ENCODE results near the gene BAZ1B.

The BAZ1B gene

DNA sequence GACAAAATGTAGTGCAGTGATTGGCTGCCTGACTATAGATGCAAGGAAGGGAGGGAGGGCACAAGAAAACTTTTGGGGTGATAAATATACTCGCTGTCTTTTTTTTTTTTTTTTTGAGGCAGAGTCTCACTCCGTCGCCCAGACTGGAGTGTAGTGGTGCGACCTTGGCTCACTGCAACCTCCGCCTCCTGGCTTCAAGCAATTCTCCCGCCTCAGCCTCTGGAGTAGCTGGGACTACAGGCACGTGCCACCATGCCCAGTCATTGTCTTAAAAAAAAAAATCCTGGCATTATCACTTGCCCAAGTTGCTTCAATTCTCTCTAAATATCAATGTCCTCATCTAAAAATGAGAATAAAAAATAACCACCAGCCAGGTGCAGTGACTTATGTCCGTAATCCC, 96.1 kb downstream of the BAZ1B start:
- H3K27me3 ChIP-seq (ENCODE audit: insufficient read depth, low read length): peaks cover 6% of the 10 kb centered on the region; the same call in 1 of the 2 replicates
- no peak overlapping the region for H3K27ac ChIP-seq (ENCODE audit: low read depth, low read length, poor library complexity, severe bottlenecking)
- H4K20me1 ChIP-seq (ENCODE audit: insufficient read depth, low read length): no peaks in the 10 kb centered on the region
- no peaks in the 10 kb centered on the region for H3K79me2 ChIP-seq (ENCODE audit: insufficient read depth, low read length)
- H3K4me2 ChIP-seq (ENCODE audit: low read length): no peak overlapping the region
- no peaks in the 10 kb centered on the region for H3F3A ChIP-seq (ENCODE audit: insufficient read depth, low read length)
- TF ChIP-seq EZH2 (IDR thresholded peaks at IDR 0.05; ENCODE audit: borderline replicate concordance, low read length): no peak
- TF ChIP-seq, protein P1, sequence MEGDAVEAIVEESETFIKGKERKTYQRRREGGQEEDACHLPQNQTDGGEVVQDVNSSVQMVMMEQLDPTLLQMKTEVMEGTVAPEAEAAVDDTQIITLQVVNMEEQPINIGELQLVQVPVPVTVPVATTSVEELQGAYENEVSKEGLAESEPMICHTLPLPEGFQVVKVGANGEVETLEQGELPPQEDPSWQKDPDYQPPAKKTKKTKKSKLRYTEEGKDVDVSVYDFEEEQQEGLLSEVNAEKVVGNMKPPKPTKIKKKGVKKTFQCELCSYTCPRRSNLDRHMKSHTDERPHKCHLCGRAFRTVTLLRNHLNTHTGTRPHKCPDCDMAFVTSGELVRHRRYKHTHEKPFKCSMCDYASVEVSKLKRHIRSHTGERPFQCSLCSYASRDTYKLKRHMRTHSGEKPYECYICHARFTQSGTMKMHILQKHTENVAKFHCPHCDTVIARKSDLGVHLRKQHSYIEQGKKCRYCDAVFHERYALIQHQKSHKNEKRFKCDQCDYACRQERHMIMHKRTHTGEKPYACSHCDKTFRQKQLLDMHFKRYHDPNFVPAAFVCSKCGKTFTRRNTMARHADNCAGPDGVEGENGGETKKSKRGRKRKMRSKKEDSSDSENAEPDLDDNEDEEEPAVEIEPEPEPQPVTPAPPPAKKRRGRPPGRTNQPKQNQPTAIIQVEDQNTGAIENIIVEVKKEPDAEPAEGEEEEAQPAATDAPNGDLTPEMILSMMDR (IDR thresholded peaks at IDR 0.05; ENCODE audit: low read length): no peak
- peaks cover 5% of the 10 kb centered on the region for H3K4me1 ChIP-seq (ENCODE audit: insufficient read depth, low read length, severe bottlenecking)
- H3K9me3 ChIP-seq (ENCODE audit: low read length): no peaks in the 10 kb centered on the region
- no peak overlapping the region for H3K4me3 ChIP-seq (ENCODE audit: low read depth, low read length, poor library complexity, severe bottlenecking)
- H2AFZ ChIP-seq (ENCODE audit: low read length): no peak overlapping the region
- no peaks in the 10 kb centered on the region for H3K9me2 ChIP-seq (ENCODE audit: low read depth, low read length)
- H3K9ac ChIP-seq (ENCODE audit: low read length): no peak overlapping the region
- no peaks in the 10 kb centered on the region for H3K36me3 ChIP-seq (ENCODE audit: insufficient read depth, low read length)

DNA sequence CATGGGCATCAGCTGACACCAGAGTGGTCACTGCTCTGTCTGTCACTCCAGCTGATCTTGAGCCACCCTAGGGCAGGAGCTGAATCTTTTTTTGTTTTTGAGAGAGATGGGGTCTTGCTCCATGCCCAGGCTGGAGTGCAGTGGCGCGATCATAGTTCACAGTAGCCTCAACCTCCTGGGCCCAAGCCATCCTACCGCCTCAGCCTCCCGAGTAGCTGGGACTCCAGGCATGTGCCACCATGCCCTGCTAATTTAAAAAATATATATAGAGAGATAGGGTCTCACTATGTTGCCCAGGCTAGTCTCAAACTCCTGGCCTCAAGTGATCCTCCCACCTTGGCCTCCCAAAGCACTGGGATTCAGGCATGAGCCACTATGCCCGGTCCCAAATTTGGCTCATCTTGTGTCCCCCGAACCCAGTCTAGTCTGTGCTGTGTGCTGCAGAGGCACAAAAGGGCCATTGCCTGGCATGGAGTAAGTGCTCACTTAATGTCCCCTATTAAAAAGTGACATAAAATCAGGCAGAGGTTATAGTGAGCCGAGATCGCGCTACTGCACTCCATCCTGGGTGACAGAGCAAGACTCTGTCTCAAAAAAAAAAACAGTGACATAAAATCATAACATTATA, 96.6 kb downstream of the BAZ1B start:
- TF ChIP-seq, protein P1 (IDR thresholded peaks at IDR 0.05; ENCODE audit: low read length): no peak
- no peak for TF ChIP-seq EZH2 (IDR thresholded peaks at IDR 0.05; ENCODE audit: borderline replicate concordance, low read length)

DNA sequence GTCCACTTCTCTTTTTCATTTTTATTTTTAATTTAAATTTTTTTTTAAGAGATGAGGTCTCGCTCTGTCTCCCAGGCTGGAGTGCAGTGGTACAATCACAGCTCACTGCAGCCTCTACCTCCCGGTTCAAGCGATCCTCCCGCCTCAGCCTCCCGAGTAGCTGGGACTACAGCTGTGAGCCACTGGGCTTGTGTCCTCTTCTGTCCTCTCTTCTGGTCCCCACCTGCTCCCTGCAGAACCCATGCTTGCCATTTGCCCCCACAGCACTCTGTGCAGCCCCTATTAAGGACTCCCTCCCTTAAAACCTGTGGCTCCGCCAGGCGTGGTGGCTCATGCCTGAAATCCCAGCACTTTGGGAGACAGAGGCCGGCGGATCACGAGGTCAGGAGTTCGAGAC, 97.6 kb downstream of the BAZ1B start:
- no peaks in the 10 kb centered on the region for H3K79me2 ChIP-seq (ENCODE audit: insufficient read depth, low read length)
- no peak overlapping the region for H3K4me3 ChIP-seq (ENCODE audit: low read depth, low read length, poor library complexity, severe bottlenecking)
- no peak overlapping the region for H3K9ac ChIP-seq (ENCODE audit: low read length)
- H3K9me2 ChIP-seq (ENCODE audit: low read depth, low read length): no peaks in the 10 kb centered on the region
- H3K27ac ChIP-seq (ENCODE audit: low read depth, low read length, poor library complexity, severe bottlenecking): no peak overlapping the region
- peaks cover 6% of the 10 kb centered on the region; the same call in 1 of the 2 replicates for H3K27me3 ChIP-seq (ENCODE audit: insufficient read depth, low read length)
- H4K20me1 ChIP-seq (ENCODE audit: insufficient read depth, low read length): no peaks in the 10 kb centered on the region
- H3F3A ChIP-seq (ENCODE audit: insufficient read depth, low read length): no peaks in the 10 kb centered on the region
- H3K4me1 ChIP-seq (ENCODE audit: insufficient read depth, low read length, severe bottlenecking): peaks cover 10% of the 10 kb centered on the region
- no peaks in the 10 kb centered on the region for H3K36me3 ChIP-seq (ENCODE audit: insufficient read depth, low read length)
- TF ChIP-seq, protein P1 (IDR thresholded peaks at IDR 0.05; ENCODE audit: low read length): no peak
- TF ChIP-seq EZH2 (IDR thresholded peaks at IDR 0.05; ENCODE audit: borderline replicate concordance, low read length): no peak
- H3K4me2 ChIP-seq (ENCODE audit: low read length): no peak overlapping the region
- no peak overlapping the region for H2AFZ ChIP-seq (ENCODE audit: low read length)
- H3K9me3 ChIP-seq (ENCODE audit: low read length): no peaks in the 10 kb centered on the region

More for the DNA sequence above, 96.6 kb downstream of the BAZ1B start:
- no peaks in the 10 kb centered on the region for H4K20me1 ChIP-seq (ENCODE audit: insufficient read depth, low read length)
- H3K27ac ChIP-seq (ENCODE audit: low read depth, low read length, poor library complexity, severe bottlenecking): no peak overlapping the region
- no peaks in the 10 kb centered on the region for H3K36me3 ChIP-seq (ENCODE audit: insufficient read depth, low read length)
- H3K4me3 ChIP-seq (ENCODE audit: low read depth, low read length, poor library complexity, severe bottlenecking): no peak overlapping the region
- peaks cover 6% of the 10 kb centered on the region; the same call in 1 of the 2 replicates for H3K27me3 ChIP-seq (ENCODE audit: insufficient read depth, low read length)
- H2AFZ ChIP-seq (ENCODE audit: low read length): no peak overlapping the region
- H3F3A ChIP-seq (ENCODE audit: insufficient read depth, low read length): no peaks in the 10 kb centered on the region
- H3K4me1 ChIP-seq (ENCODE audit: insufficient read depth, low read length, severe bottlenecking): peaks cover 5% of the 10 kb centered on the region
- H3K79me2 ChIP-seq (ENCODE audit: insufficient read depth, low read length): no peaks in the 10 kb centered on the region
- no peak overlapping the region for H3K9ac ChIP-seq (ENCODE audit: low read length)
- H3K9me3 ChIP-seq (ENCODE audit: low read length): no peaks in the 10 kb centered on the region
- no peaks in the 10 kb centered on the region for H3K9me2 ChIP-seq (ENCODE audit: low read depth, low read length)
- no peak overlapping the region for H3K4me2 ChIP-seq (ENCODE audit: low read length)

Data from OCI-LY1 (cell line).